ENCODE results near the gene IGHMBP2.
"Not testable (repeated sequence)": the region's sequence is repeated elsewhere in the genome, so short reads cannot be mapped to it uniquely, and the experiment has no call there.

IGHMBP2 gene

GRCh38 chr11:68965901-68966853, 62.5 kb downstream of the IGHMBP2 start:
- DNase-seq = peak; percentile 48

GRCh38 chr11:68966894-68967780, 63.4 kb downstream of the IGHMBP2 start:
- peak; percentile 20 for DNase-seq

- peak; percentile 13 for DNase-seq
Measured at GRCh38 chr11:68968306-68969250, 64.9 kb downstream of the IGHMBP2 start.

GRCh38 chr11:68969386-68969785, 65.7 kb downstream of the IGHMBP2 start:
- peak; percentile 7 for DNase-seq

GRCh38 chr11:68970921-68971636, 67.4 kb downstream of the IGHMBP2 start:
- DNase-seq = peak; percentile 18

- DNase-seq = no peak
Measured at GRCh38 chr11:68973219-68973618, 69.5 kb downstream of the IGHMBP2 start.

GRCh38 chr11:68973706-68974105, 70.0 kb downstream of the IGHMBP2 start:
- not testable (repeated sequence) for DNase-seq

GRCh38 chr11:68974421-68975194, 70.9 kb downstream of the IGHMBP2 start:
- no peak for DNase-seq

GRCh38 chr11:68976095-68976494, 72.4 kb downstream of the IGHMBP2 start:
- DNase-seq = no peak

- no peak for DNase-seq
Measured at GRCh38 chr11:68976563-68976962, 72.9 kb downstream of the IGHMBP2 start.

- no peak for DNase-seq
Measured at GRCh38 chr11:68977781-68978625, 74.3 kb downstream of the IGHMBP2 start.

GRCh38 chr11:68978626-68978930, 74.9 kb downstream of the IGHMBP2 start:
- DNase-seq = no peak

GRCh38 chr11:68978931-68979594, 75.4 kb downstream of the IGHMBP2 start:
- DNase-seq = no peak

- no peak for DNase-seq
Measured at GRCh38 chr11:68979931-68980775, 76.5 kb downstream of the IGHMBP2 start.

- no peak for DNase-seq
Measured at GRCh38 chr11:68980776-68981065, 77.0 kb downstream of the IGHMBP2 start, which contains the start of gene MRGPRD. Gene MRGPRD (minus strand): TSS chr11:68980986. CDS start chr11:68980986, 0 bp downstream.

GRCh38 chr11:68982134-68982533, 78.4 kb downstream of the IGHMBP2 start:
- DNase-seq = no peak

GRCh38 chr11:68983801-68984200, 80.1 kb downstream of the IGHMBP2 start:
- no peak for DNase-seq

- no peak for DNase-seq
Measured at GRCh38 chr11:68987211-68987610, 83.5 kb downstream of the IGHMBP2 start.

GRCh38 chr11:68988491-68988890, 84.8 kb downstream of the IGHMBP2 start:
- DNase-seq = no peak
